ENCODE data around the gene RPL38.

GRCh38 chr17:74160656-74161502 lies 42.6 kb upstream of the RPL38 start:
- no peak for TF ChIP-seq CTCF (conservative IDR thresholded peaks at IDR 0.05 in 1 of 2, IDR thresholded peaks at IDR 0.05 in 1 of 2; ENCODE audit: low read depth in 1 of 2, low read length in 2 of 2)
- TF ChIP-seq EZH2 (IDR thresholded peaks at IDR 0.05; ENCODE audit: low read length, missing control alignments) = no peak
